Activated CD8-positive, alpha-beta T cell treated with anti-CD3 and anti-CD28 coated beads, Interleukin-2, amount 10 ng/mL, durations not matched to agents 7 days and 5 days (primary cell): ENCODE measurements around the gene MTMR2. TPM values are rescaled to one million over a fixed set of nuclear protein-coding genes. Genes with fewer than 3 reads are reported as not detected.
"Not testable (repeated sequence)": the region's sequence is repeated elsewhere in the genome, so short reads cannot be mapped to it uniquely, and the experiment has no call there.

ENCODE experiments used
- ATAC-seq: fragments of 150-1000 bp; cut with Tn5 transposase; one replicate; pipeline ENCODE4 v1.10.0; 2021; ENCODE audit warnings: moderate library complexity
- CTCF ChIA-PET: fragments of 350-600 bp; sonication (Branson Sonifier 250); formaldehyde crosslinking; loops from one replicate; lab custom pipeline; 2021; ENCODE audit warnings: antibody characterized with exemption; lab: Charles Lee
- POLR2A ChIA-PET: fragments of 350-600 bp; sonication (Branson Sonifier 250); formaldehyde crosslinking; loops from one replicate; lab custom pipeline; 2021; ENCODE audit warnings: antibody characterized with exemption; lab: Charles Lee
- DNase-seq: peaks from one replicate; pipeline ENCODE4 v3.0.0-alpha.2; 2020
- H3K27ac Mint-ChIP-seq: one replicate; pipeline ENCODE4 v1.8.0; 2021; ENCODE audit warnings: mild to moderate bottlenecking, mixed read lengths
- H3K27me3 Mint-ChIP-seq: one replicate; pipeline ENCODE4 v1.8.0; 2021; ENCODE audit warnings: low read depth, mixed read lengths
- H3K36me3 Mint-ChIP-seq: one replicate; pipeline ENCODE4 v1.8.0; 2021; ENCODE audit warnings: low read depth, mixed read lengths
- H3K4me1 Mint-ChIP-seq: one replicate; pipeline ENCODE4 v1.8.0; 2021; ENCODE audit warnings: low read depth, mixed read lengths
- H3K4me3 Mint-ChIP-seq: one replicate; pipeline ENCODE4 v1.8.0; 2021; ENCODE audit warnings: mild to moderate bottlenecking, mixed read lengths
- H3K9me3 Mint-ChIP-seq: one replicate; pipeline ENCODE4 v1.8.0; 2022; ENCODE audit warnings: mixed read lengths; ENCODE audit not compliant: insufficient read depth
- total RNA-seq, 2 experiments: library from RNA; stranded (reverse); gene quantifications; one replicate each; pipeline ENCODE4 v1.2.3, GENCODE V29; 2021

MTMR2 gene
- total RNA-seq, 2 experiments from 2014 or later = 27.9 to 29.5 TPM

DNA sequence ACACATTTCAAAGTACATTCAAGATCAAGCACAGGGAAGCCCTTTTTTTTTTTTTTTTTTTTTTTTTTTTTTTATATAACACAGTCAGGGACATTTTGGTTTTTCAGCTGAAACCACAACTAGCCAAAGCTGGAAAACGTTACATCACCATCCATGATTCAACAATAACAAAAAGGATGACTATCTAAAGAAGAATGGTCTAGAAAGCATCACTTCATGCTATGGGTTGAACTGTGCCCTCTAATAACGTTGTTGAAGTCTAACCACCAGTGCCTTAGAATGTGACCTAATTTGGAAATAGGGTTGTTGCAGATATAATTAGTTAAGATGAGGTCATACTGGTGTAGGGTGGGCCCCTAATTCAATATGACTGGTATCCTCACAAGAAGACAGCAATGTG is 46.6 kb downstream of the MTMR2 start:
- no peak overlapping the region for H3K27ac Mint-ChIP-seq
- POLR2A ChIA-PET = no interaction called here
- no peak overlapping the region for H3K4me3 Mint-ChIP-seq
- DNase-seq (no peak), ATAC-seq (no peak)
- H3K27me3 Mint-ChIP-seq = no peaks in the 10 kb centered on the region
- H3K36me3 Mint-ChIP-seq = peaks cover 13% of the 10 kb centered on the region
- H3K9me3 Mint-ChIP-seq = peaks cover 5% of the 10 kb centered on the region
- CTCF ChIA-PET = interaction anchor here (1.3 kb wide), 1 partner anchor 466 kb away, joined by 4 read pairs; the partner anchor contains the start of gene MAML2
- H3K4me1 Mint-ChIP-seq = no peaks in the 10 kb centered on the region

DNA sequence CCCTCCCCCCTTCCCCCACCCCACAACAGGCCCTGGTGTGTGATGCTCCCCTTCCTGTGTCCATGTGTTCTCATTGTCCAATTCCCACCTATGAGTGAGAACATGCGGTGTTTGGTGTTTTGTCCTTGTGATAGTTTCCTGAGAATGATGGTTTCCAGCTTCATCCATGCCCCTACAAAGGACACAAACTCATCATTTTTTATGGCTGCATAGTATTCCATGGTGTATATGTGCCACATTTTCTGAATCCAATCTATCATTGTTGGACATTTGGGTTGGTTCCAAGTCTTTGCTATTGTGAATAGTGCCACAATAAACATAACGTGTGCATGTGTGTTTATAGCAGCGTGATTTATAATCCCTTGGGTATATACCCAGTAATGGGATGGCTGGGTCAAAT is 53.0 kb downstream of the MTMR2 start:
- H3K9me3 Mint-ChIP-seq, CTCF ChIA-PET, H3K4me3 Mint-ChIP-seq, H3K36me3 Mint-ChIP-seq, H3K4me1 Mint-ChIP-seq, DNase-seq, H3K27ac Mint-ChIP-seq, POLR2A ChIA-PET, H3K27me3 Mint-ChIP-seq, ATAC-seq: not testable (repeated sequence)

DNA sequence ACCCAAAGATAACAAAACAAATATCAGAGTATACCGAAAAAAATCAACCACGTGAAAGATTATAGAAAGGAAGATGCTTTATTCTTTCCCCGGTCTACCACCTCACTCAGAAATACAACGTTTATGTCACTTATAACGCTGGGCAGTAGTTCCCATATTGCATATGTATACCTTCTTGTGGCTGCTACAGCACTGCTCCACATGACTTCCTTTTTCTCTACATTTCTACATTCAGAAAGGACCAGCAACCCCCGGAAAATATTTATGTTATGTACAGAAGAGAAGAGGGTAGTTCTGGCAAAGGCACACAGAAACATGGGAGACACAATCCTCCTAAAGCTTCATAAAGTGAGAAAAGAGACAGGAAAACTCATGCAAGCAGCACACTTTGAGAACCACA is 56.8 kb downstream of the MTMR2 start:
- CTCF ChIA-PET = no interaction called here
- POLR2A ChIA-PET = no interaction called here
- Mint-ChIP-seq H3K4me1 (no peaks in the 10 kb centered on the region), H3K27ac (no peak overlapping the region), H3K9me3 (no peaks in the 10 kb centered on the region), H3K27me3 (no peaks in the 10 kb centered on the region), H3K4me3 (no peak overlapping the region), H3K36me3 (peaks cover 7% of the 10 kb centered on the region)
- DNase-seq (no peak), ATAC-seq (no peak)

DNA sequence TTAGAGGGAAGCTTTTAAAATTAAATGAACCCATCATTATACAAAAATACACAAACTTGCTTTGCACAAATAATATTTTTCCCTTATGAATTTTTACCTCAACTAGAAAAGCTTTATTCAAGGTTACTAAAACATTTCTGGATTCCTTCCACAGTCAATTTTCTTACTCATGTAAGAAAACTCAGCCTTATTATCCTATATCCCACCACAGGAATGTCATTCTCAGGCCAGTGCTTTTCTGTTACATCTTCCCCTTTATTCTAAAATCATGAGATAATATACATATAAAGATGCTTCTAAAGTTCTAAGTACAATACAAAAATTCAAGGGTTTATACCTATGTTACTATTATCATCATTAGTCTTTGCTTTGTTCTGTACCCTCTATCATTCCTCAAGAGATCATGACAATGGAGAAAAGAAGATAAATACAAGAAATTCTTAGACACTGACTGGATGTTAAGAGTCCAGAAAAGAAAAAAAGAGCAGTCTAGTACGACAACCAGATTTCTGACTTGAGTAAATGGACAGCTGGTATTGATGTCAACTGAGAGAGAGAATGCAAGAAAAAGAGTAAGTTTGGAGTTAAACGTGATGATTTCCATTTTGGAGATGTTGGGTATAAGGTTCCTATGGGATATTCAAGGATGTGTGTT is 60.3 kb downstream of the MTMR2 start:
- no peaks in the 10 kb centered on the region for H3K27me3 Mint-ChIP-seq
- no peaks in the 10 kb centered on the region for H3K9me3 Mint-ChIP-seq
- DNase-seq (no peak), ATAC-seq (no peak)
- peaks cover 7% of the 10 kb centered on the region for H3K36me3 Mint-ChIP-seq
- no peaks in the 10 kb centered on the region for H3K4me1 Mint-ChIP-seq
- CTCF ChIA-PET = no interaction called here
- H3K4me3 Mint-ChIP-seq = no peak overlapping the region
- POLR2A ChIA-PET = no interaction called here
- no peak overlapping the region for H3K27ac Mint-ChIP-seq

DNA sequence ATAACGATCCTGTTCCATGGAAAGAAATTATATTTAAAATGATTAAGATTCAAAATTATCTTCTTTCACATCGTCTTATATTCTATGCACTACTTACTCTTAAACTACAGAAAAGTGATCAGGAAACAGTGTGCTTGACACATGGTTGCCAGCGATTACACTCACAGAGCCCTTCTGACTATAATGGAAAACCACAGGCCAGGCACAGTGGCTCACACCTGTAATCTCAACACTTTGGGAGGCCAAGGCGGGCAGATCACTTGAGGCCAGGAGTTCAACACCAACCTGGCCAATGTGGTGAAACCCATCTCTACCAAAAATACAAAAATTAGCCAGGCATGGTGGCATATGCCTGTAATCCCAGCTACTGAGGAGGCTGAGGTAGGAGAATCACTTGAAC is 63.9 kb downstream of the MTMR2 start:
- DNase-seq, H3K27ac Mint-ChIP-seq, H3K4me3 Mint-ChIP-seq, H3K9me3 Mint-ChIP-seq, H3K36me3 Mint-ChIP-seq, POLR2A ChIA-PET, ATAC-seq, CTCF ChIA-PET, H3K27me3 Mint-ChIP-seq, H3K4me1 Mint-ChIP-seq: not testable (repeated sequence)

DNA sequence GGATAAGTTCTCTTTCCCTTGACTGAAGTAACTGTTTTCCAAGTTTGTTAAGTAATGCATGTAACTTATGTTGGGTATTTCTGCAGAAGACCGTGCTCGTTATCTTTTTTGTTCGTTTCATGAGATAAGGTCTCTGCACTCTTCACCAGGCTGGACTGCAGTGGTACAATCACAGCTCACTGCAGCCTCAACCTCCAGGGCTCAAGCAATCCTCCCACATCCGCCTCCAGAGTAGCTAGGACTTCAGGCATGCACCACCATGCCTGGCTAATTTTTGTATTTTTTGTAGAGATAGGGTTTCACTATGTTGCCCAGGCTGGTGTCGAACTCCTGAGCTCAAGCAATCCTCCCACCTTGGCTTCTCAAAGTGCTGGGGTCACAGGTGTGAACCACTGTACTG is 69.5 kb downstream of the MTMR2 start:
- H3K9me3 Mint-ChIP-seq, DNase-seq, H3K27ac Mint-ChIP-seq, H3K27me3 Mint-ChIP-seq, ATAC-seq, CTCF ChIA-PET, H3K4me1 Mint-ChIP-seq, H3K4me3 Mint-ChIP-seq, H3K36me3 Mint-ChIP-seq: not testable (repeated sequence)
- POLR2A ChIA-PET = interaction anchor here (0.6 kb wide), 1 partner anchor 31 kb away, joined by 3 read pairs; no protein-coding TSS in a partner anchor

DNA sequence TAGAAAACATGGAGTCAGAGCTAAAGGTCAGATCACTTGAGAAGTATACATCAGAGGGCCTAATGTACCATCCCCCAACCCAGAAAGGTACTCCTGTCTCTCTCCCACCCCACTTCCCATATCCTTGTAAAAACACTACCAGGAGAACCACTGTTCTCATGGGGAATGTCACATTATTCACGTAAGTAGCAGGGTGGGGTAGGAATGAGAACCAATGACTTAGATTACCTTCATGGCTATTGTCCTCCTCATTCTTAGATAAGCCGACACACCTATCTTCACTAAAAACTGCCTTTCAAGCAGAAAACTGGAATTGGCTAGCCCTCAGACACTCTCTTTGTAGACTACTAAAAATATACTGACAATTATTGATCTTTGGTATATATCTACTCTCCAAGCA is 70.0 kb downstream of the MTMR2 start:
- Mint-ChIP-seq H3K4me1 (peaks cover 2% of the 10 kb centered on the region), H3K4me3 (no peak overlapping the region), H3K27ac (no peak overlapping the region), H3K9me3 (no peaks in the 10 kb centered on the region), H3K27me3 (no peaks in the 10 kb centered on the region), H3K36me3 (peaks cover 5% of the 10 kb centered on the region)
- DNase-seq = no peak
- ChIA-PET CTCF (interaction anchor here (0.6 kb wide), 1 partner anchor 489 kb away, joined by 3 read pairs; the partner anchor contains the start of gene MAML2), POLR2A (interaction anchor here (0.6 kb wide), 1 partner anchor 31 kb away, joined by 3 read pairs; no protein-coding TSS in a partner anchor)
- no peak for ATAC-seq

DNA sequence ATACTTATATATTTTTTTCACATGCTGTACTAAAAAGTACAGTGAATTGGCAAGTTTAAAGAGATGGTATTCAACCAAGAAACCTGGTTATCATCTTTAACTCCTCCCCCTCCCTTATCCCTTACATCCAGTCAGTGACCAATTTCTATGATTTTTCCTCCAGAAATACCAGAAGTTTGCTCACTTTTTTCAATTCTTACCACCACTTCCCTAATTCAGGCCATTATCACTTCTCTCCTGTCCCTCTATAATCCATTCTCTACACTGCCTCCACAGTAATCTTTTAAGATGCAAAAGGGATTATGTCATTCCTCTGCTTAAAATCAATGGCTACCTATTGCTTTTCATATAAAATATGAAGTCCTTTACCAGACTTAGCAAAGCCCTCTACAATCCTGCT is 70.8 kb downstream of the MTMR2 start:
- Mint-ChIP-seq H3K36me3 (peaks cover 9% of the 10 kb centered on the region), H3K27me3 (no peaks in the 10 kb centered on the region), H3K27ac (no peak overlapping the region), H3K4me3 (no peak overlapping the region), H3K9me3 (no peaks in the 10 kb centered on the region), H3K4me1 (peaks cover 2% of the 10 kb centered on the region)
- ChIA-PET POLR2A (no interaction called here), CTCF (interaction anchor here (0.6 kb wide), 1 partner anchor 490 kb away, joined by 3 read pairs; the partner anchor contains the start of gene MAML2)
- DNase-seq = no peak
- no peak for ATAC-seq

DNA sequence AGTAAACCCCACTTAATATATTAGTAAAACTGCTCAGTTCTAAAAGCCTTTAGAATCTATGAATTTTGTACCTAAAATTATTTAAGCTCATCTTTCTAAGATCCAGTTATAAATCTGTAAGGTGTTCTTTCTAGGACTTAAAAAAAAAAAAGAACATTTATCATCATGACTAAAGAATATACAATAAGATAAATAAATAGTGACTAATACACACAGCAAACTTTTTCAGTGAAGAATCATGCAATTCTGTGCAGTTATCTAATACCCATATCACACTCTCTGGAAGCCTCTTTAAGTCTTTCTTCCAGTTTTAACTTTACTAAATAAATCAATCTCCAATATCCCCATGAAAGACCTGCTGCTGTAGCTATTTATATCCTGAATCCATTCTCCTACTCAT is 73.8 kb downstream of the MTMR2 start:
- Mint-ChIP-seq H3K27ac (no peak overlapping the region), H3K4me3 (no peak overlapping the region), H3K9me3 (no peaks in the 10 kb centered on the region), H3K4me1 (peaks cover 2% of the 10 kb centered on the region), H3K27me3 (no peaks in the 10 kb centered on the region), H3K36me3 (peaks cover 13% of the 10 kb centered on the region)
- ChIA-PET POLR2A (no interaction called here), CTCF (interaction anchor here (0.7 to 2.7 kb wide), 8 partner anchors 16 to 585 kb away, joined by 3 to 18 read pairs (median 4); partner anchors contain the start of gene MAML2)
- ATAC-seq (no peak), DNase-seq (no peak)

DNA sequence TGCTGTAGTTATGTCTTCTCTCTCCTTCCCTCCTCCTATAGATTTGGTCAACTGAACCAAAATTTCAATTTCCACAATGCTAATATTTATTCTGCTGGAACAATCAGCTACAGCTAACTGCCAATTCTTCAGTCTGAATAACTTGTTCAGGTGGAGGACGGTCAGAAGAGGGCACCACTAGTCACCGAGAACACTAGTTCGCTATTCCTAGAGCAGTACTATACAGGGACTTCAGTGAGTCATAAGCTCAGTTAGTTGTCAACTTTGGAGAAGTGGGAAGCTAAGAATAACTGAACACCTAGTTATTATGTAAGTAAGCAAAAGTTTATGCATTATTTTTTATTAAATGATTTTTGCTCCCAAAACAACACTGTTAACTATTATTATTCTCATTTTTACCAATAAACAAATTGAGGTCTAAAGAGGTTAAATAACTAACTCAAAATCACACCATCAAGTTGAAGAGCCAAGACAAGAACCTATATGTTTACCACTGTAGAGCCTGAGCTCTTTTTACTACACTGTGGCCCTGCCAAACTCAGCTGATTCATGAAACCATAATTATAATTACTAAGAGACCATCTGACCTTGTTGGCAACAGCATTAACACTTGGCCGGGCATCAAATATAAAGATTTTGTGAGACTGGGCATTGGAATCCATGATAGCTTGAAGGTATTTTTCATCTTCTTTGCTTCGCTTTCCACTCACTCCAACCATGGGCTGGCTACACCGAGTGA is 74.7 kb downstream of the MTMR2 start:
- H3K9me3 Mint-ChIP-seq = no peaks in the 10 kb centered on the region
- H3K27me3 Mint-ChIP-seq = no peaks in the 10 kb centered on the region
- ChIA-PET POLR2A (no interaction called here), CTCF (interaction anchor here (0.7 to 2.7 kb wide), 16 partner anchors 10 to 586 kb away, joined by 3 to 18 read pairs (median 4); partner anchors contain the start of genes CCDC82, JRKL and MAML2)
- H3K27ac Mint-ChIP-seq = no peak overlapping the region
- ATAC-seq (no peak), DNase-seq (peak; percentile 29)
- peaks cover 17% of the 10 kb centered on the region for H3K36me3 Mint-ChIP-seq
- H3K4me3 Mint-ChIP-seq = no peak overlapping the region
- peaks cover 2% of the 10 kb centered on the region for H3K4me1 Mint-ChIP-seq

DNA sequence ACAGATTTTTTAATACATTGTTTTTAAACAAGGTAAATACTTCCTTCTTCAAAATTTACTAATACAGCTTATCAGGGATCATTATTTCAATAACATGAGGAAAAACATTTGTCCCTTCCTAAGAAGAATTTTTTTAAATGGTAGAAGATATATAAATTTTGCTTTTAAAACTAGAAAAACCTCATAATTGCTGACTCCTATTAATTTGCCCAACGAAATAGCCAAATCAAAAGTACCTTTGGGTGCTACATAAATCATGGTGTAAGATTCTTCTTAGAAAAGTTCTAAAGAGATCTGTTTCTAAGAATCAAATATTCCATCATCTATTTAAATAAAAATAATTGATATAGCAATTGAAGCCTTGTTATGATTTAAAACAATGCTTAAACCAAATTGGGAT is 78.7 kb downstream of the MTMR2 start:
- Mint-ChIP-seq H3K27me3 (no peaks in the 10 kb centered on the region), H3K36me3 (peaks cover 30% of the 10 kb centered on the region), H3K4me1 (no peaks in the 10 kb centered on the region), H3K9me3 (no peaks in the 10 kb centered on the region), H3K4me3 (no peak overlapping the region), H3K27ac (no peak overlapping the region)
- CTCF ChIA-PET = interaction anchor here (0.6 to 3.7 kb wide), 4 partner anchors 10 to 548 kb away, joined by 3 to 19 read pairs (median 4); partner anchors contain the start of gene MAML2
- ATAC-seq (no peak), DNase-seq (no peak)
- POLR2A ChIA-PET = no interaction called here
